Endometrium (tissue), 2 donors: Measurements from ENCODE around the gene ADGRA3.
"Not testable (repeated sequence)": the region's sequence is repeated elsewhere in the genome, so short reads cannot be mapped to it uniquely, and the experiment has no call there.

ENCODE experiments used
- FAIRE-seq: peaks from 2 replicates; lab custom pipeline; 2012; peaks lifted over from hg19 to GRCh38; lab: Jason Lieb, UNC
- donor health status: control.
- donor health status: control.

ADGRA3 gene

GRCh38 chr4:22440999-22441398 is 74.9 kb downstream of the ADGRA3 start:
- no peak for FAIRE-seq

DNA sequence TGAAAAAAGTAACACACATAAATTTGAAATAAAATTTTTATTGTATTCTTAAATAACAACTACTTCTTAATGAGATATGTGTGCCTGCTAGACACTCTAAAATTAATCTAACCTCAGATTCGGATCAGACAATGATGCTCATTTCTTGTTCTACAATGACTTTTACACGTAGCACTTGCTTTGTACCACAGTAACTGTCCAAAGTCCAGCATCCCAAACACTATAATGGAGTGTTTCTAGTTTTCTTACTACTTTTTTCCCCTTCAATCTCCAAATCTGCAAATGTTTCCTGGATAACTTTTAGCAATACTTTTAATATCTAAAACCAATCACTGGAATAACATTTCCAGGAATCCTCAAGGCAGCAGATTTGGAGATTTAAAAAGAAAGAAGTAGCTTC is 75.9 kb downstream of the ADGRA3 start:
- FAIRE-seq = no peak

DNA sequence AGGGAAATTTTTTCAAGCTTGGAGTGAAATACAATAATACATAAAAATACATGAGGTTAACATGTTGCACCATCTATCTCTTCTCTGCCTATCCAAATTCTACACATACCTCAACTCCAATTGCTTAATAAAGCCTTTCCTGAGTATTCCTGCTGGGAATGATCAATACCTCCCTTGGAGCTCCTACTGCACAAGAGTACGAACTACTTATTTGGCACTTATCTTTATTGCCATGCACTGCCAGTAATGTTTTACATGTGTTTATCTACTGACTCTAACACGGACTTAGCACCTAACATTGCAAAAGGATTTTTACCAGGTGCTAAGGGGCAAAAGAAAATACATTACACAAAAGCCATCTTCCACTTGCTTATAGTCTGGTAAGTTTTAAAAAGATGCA is 80.2 kb downstream of the ADGRA3 start:
- no peak for FAIRE-seq

- FAIRE-seq = no peak
Observed at GRCh38 chr4:22434895-22435294, 81.0 kb downstream of the ADGRA3 start.

DNA sequence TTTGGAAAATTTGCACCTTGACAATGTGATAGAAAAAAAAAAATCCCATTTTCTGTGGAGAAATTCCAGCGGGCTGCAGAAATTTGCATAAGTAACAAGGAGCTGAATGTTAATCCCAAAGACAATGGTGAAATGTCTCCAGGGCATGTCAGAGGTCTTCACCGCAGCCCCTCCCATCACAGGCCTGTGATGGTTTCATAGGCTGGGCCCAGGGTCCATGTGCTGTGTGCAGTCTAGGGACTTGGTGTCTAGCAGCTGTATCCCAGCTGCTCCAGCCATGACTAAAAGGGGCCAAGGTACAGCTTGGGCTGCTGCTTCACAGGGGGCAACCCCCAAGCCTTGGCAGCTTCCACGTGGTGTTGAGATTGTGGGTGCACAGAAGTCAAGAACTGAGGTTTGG is 85.2 kb downstream of the ADGRA3 start:
- FAIRE-seq = no peak

- no peak for FAIRE-seq
Observed at GRCh38 chr4:22428441-22428840, 87.4 kb downstream of the ADGRA3 start.

GRCh38 chr4:22427675-22428074 is 88.2 kb downstream of the ADGRA3 start:
- FAIRE-seq = no peak

DNA sequence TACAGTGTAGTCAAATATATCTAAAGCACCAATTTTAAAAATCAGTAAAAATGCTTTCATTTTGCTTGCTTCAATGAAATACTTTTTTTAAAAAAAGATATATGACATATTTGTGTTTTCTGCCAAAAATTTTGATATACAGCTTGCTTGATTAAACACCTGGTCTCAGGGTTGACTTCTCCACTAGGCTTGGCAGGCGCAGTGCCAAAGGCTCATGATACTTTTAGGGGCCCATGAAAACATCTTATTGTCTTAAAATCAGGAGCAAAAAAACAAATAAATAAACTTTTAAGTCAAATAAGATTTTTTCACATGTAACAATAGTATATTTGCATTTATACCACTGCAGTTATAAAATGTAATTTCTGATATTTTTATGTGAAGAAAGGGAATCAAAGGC is 95.6 kb downstream of the ADGRA3 start:
- no peak for FAIRE-seq

- FAIRE-seq = no peak
Observed at GRCh38 chr4:22417408-22417807, 98.5 kb downstream of the ADGRA3 start.

GRCh38 chr4:22416403-22416802 is 99.5 kb downstream of the ADGRA3 start:
- FAIRE-seq = no peak

DNA sequence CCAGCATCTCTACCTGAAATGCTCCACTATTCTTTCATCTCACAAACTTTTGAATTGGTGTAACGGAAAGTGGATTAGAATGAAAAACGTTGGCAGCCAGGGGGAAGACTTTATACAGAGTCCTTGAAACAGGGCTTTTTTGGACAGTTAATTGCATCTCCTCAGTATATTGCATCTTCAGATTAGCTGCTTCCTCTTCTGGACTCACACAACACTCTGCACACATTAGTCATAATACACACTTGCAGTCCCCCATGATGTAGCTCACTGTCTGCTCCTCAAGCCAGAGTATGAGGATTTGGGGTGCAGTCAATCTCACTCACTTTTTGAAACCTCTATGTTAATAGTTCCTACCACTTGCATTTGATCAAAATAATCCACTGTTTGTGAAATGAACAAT is 101.0 kb downstream of the ADGRA3 start:
- no peak for FAIRE-seq

GRCh38 chr4:22413471-22413870 is 102.4 kb downstream of the ADGRA3 start:
- FAIRE-seq = no peak

- FAIRE-seq = no peak
Observed at GRCh38 chr4:22412013-22412412, 103.9 kb downstream of the ADGRA3 start.

DNA sequence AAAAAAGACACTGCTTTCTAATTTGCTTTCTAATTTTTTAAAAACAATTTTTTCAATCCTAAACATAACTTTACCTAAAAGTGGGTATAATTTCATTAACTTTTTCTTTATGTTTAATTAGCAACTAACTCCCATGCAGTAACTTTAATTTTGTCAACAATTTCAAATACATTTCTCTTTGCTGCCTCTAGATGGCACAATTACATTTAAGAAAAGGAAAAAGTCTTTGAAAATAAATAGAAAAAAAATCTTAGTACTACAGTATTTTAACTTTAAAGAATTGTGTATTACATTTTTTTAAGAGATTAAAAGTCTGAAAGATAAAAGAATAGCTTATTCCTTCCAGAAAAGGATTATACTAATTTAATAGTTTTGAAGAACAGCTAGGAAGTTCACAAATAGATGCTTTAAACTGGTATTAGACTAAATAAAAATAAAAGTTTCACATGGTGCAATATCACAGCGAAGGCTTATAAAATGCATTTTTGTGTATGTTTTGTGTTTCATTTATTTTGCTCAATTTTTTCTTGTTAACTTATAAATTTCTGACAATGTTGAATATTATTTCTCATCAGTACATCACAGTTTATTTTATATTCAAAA is 105.1 kb downstream of the ADGRA3 start:
- FAIRE-seq = peak; percentile 99

DNA sequence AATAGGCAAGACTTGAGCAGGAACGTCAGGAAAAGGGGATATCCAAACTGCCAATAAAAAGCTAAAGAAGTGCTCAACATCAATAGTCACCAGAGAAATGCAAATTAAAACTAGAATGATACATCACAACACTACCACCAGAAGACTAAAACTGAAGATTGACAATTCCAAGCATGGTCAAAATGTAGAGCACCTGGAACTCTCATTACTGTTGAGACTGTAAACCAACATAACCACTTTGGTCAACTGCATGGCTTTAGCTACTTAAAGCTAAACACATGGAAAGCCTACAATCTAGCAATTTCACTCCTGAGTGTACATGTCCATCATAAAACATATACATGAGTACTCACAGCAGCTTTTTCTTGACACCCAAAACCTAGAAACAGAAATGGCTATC is 107.4 kb downstream of the ADGRA3 start:
- no peak for FAIRE-seq

DNA sequence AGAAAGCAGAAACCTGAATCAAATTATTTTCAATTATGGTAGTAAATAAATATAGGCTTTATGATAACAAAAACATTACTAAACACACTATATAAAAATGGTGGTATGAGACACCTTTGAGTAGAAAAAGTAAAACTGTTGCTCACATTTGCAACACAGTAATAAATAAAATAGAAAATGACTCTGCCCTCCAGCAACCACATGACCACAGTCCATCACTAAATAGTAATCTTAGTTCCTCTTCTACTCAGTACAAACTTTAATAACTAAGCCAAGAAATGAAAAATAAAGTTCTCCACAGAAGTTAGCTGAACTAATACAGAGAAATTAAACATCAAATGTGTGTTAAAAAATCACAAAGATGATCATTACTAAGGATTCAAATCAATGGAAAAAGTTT is 108.5 kb downstream of the ADGRA3 start:
- no peak for FAIRE-seq

- FAIRE-seq = no peak
Observed at GRCh38 chr4:22398671-22399070, 117.2 kb downstream of the ADGRA3 start.

GRCh38 chr4:22391551-22391950 is 124.3 kb downstream of the ADGRA3 start:
- no peak for FAIRE-seq

- peak; percentile 95 for FAIRE-seq
Observed at GRCh38 chr4:22389240-22389870, 126.5 kb downstream of the ADGRA3 start.

- no peak for FAIRE-seq
Observed at GRCh38 chr4:22385611-22386011, 130.3 kb downstream of the ADGRA3 start.

GRCh38 chr4:22384154-22384553 is 131.7 kb downstream of the ADGRA3 start:
- FAIRE-seq = peak; percentile 65

DNA sequence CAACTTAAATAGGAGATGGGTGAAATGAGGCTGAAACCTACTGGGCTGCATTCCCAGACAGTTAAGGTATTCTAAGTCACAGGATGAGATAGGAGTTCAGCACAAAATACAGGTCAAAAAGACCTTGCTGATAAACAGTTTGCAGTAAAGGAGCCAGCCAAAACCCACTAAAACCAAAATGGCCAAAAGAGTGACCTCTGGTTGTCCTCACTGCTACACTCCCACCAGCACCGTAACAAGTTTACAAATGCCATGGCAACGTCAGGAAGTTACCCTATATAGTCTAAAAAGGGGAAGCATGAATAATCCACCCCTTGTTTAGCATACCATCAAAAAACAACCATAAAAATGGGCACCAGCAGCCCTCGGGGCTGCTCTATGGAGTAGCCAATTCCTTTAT is 133.7 kb downstream of the ADGRA3 start:
- not testable (repeated sequence) for FAIRE-seq

DNA sequence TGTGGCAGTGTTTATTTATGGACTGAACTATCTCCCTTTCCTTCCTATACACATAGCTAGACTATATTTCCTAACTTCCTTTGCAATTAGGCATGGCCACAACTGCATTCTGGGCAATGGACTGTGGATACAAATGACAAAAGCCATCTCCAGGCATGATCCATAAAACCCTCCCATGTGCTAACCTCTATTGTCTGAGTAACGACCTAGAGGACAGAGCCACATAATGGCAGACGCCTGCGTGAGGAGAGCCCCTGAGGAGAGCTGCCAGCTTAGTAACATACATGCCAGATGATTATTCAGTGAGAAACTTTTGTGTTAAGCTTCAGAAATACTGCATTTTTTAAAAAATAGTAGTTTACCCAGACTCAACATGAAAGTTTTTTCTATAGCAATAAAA is 142.9 kb downstream of the ADGRA3 start:
- FAIRE-seq = no peak

DNA sequence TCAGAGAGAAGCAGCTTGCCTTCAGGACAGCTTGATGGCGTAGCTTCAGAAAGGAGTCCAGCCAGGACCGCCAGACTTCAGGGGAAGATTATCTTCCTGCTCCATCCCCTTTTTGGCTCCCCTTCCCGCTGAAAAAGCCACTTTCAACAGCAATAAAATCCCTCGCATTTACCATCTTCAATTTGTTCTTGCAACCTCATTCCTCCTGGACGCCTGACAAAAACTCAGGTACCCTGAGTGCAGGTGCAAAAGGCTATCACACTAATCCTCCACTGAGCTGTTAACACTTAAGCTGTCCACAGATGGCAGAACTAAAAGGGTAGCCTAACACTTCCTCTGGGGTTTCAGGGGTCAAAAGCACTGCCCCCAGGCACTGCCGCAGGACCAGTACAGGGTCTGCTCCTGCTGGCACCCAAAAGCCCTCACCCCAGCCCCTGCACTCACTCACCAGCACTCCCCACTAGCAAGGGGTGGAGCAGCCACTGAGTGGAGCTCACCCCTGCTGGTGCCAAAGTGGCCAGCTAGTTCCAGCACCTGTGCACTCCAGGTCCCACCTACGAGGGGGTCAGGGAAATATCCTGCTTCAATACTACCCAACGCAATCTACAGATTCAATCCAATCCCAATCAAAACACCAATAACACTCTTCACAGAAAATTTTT is 145.8 kb downstream of the ADGRA3 start:
- FAIRE-seq = no peak
